Kidney (tissue), 14 donors: ENCODE data around the gene BCAM. TPM values are rescaled to one million over a fixed set of nuclear protein-coding genes. Genes with fewer than 3 reads are reported as not detected.

Source experiments
- DNase-seq, 5 donors: peaks; one replicate each; pipeline ENCODE4 v3.0.0-alpha.2; 2013 to 2020
- FAIRE-seq: peaks from 2 replicates; lab custom pipeline; 2012; peaks lifted over from hg19 to GRCh38; lab: Jason Lieb, UNC
- H3K27ac ChIP-seq, 2 donors: one replicate each; pipeline ENCODE4 v1.7.0; 2013; ENCODE audit warnings: low read depth in 2 of 2, low read length in 2 of 2, inconsistent platforms in 1 of 2
- H3K27me3 ChIP-seq: one replicate; pipeline ENCODE4 v1.7.1; 2013; ENCODE audit warnings: low read length, inconsistent platforms; ENCODE audit not compliant: control insufficient read depth, insufficient read depth
- H3K36me3 ChIP-seq, 3 donors: one replicate each; pipeline versions ENCODE4 v1.7.0 to v1.7.1; 2013; ENCODE audit warnings: low read length in 3 of 3, control low read depth in 1 of 3, inconsistent platforms in 1 of 3; ENCODE audit not compliant: insufficient read depth in 3 of 3, control insufficient read depth in 2 of 3
- H3K4me1 ChIP-seq, 3 donors: one replicate each; pipeline versions ENCODE4 v1.7.0 to v1.7.1; 2013; ENCODE audit warnings: low read length in 3 of 3, inconsistent platforms in 1 of 3, low read depth in 1 of 3; ENCODE audit not compliant: control insufficient read depth in 2 of 3, insufficient read depth in 2 of 3
- H3K4me3 ChIP-seq, 3 donors: one replicate each; pipeline versions ENCODE4 v1.7.0 to v1.8.1; 2013; ENCODE audit warnings: low read length in 3 of 3, control low read depth in 1 of 3, inconsistent platforms in 1 of 3
- H3K9ac ChIP-seq, 3 donors: one replicate each; pipeline versions ENCODE4 v1.7.0 to v1.7.1; 2013; ENCODE audit warnings: low read length in 3 of 3, control low read depth in 1 of 3, inconsistent platforms in 1 of 3
- H3K9me3 ChIP-seq, 3 donors: one replicate each; pipeline versions ENCODE4 v1.7.0 to v1.7.1; 2013; ENCODE audit warnings: low read length in 3 of 3, control low read depth in 1 of 3, inconsistent platforms in 1 of 3; ENCODE audit not compliant: control insufficient read depth in 2 of 3, insufficient read depth in 1 of 3
- intact Hi-C: fragments of 100-400 bp; cut with DNase I; formaldehyde crosslinking; loops from one replicate; pipeline ENCODE4 v1.11.1; 2022
- polyA plus RNA-seq: library from polyadenylated mRNA; stranded (reverse); fragments of 350-450 nt; fragmentation: Illumina TruSeq; extraction: RNeasy Lipid Tissue Mini Kit (QIAGEN cat#74804); gene quantifications from one replicate; pipeline ENCODE4 v1.2.3, GENCODE V29; 2014; ENCODE audit warnings: low read depth, low replicate concordance; ENCODE audit not compliant: insufficient read depth
- total RNA-seq: library from RNA; stranded (reverse); fragmentation: NEBNext Ultra II Directional; extraction: Animal tissue kit (Norgen Biotek cat#: 25700); gene quantifications from one replicate; pipeline ENCODE4 v1.2.1, GENCODE V29; 2021
- TF ChIP-seq, protein P1 (sequence below): IDR thresholded peaks from 3 replicates; pipeline ENCODE4 v1.5.1; 2012; ENCODE audit warnings: mild to moderate bottlenecking, moderate library complexity, borderline replicate concordance; ENCODE audit not compliant: insufficient read depth; ENCODE audit errors: extremely low read depth
- donor health status: control.
- donor health status: control.
- donor health status: control.
- donor health status: control.
- donor health status: control.
- donor health status: DM: yes; HTN: yes; CAD: no.
- donor health status: Normal renal cell carcinoma (clear cell type).

BCAM gene
- total and polyA plus RNA-seq, 2 donors from 2014 or later, result 671 to 748 TPM

DNA sequence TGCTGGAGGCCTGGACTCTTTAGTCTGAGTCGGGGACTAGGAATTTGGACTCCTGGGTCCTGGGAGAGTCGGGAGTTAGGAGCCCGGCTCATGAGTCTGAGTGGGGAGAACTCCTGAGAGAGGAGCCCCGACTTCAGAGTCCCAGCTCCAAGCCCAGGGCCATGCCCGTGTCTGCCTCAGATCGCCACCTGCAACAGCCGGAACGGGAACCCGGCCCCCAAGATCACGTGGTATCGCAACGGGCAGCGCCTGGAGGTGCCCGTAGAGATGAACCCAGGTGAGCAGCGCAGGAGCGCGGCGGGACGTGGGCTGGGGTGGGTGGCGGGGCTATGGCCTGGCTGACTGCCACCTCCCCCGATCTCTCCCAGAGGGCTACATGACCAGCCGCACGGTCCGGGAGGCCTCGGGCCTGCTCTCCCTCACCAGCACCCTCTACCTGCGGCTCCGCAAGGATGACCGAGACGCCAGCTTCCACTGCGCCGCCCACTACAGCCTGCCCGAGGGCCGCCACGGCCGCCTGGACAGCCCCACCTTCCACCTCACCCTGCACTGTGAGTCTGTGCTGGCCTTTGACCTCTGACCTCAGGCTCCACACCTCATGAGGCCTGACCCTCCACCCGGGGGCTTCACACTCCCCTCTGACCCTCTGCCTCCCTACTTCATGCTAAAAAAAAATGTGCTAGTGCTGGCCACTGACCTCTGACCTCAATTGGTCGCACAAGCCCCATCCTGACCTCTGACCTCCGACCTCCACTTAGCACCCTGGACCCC lies 4.4 kb downstream of the BCAM start:
- H3K9ac ChIP-seq, result no peak overlapping the region
- peak; percentile 33 to 83 (median 51) for DNase-seq
- intact Hi-C loops, result no loop called here
- no peak for FAIRE-seq
- no peaks in the 10 kb centered on the region for H3K27me3 ChIP-seq
- H3K4me3 ChIP-seq, result no peak overlapping the region
- no peaks in the 10 kb centered on the region for H3K9me3 ChIP-seq
- peaks cover 0 to 24% (median 6%) of the 10 kb centered on the region in 3 donors for H3K4me1 ChIP-seq
- TF ChIP-seq, protein P1, sequence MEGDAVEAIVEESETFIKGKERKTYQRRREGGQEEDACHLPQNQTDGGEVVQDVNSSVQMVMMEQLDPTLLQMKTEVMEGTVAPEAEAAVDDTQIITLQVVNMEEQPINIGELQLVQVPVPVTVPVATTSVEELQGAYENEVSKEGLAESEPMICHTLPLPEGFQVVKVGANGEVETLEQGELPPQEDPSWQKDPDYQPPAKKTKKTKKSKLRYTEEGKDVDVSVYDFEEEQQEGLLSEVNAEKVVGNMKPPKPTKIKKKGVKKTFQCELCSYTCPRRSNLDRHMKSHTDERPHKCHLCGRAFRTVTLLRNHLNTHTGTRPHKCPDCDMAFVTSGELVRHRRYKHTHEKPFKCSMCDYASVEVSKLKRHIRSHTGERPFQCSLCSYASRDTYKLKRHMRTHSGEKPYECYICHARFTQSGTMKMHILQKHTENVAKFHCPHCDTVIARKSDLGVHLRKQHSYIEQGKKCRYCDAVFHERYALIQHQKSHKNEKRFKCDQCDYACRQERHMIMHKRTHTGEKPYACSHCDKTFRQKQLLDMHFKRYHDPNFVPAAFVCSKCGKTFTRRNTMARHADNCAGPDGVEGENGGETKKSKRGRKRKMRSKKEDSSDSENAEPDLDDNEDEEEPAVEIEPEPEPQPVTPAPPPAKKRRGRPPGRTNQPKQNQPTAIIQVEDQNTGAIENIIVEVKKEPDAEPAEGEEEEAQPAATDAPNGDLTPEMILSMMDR, result no peak
- H3K36me3 ChIP-seq, result peaks cover 6 to 17% (median 6%) of the 10 kb centered on the region in 3 donors
- peak overlapping the region in 1 of 2 donors; percentile 4 for H3K27ac ChIP-seq

DNA sequence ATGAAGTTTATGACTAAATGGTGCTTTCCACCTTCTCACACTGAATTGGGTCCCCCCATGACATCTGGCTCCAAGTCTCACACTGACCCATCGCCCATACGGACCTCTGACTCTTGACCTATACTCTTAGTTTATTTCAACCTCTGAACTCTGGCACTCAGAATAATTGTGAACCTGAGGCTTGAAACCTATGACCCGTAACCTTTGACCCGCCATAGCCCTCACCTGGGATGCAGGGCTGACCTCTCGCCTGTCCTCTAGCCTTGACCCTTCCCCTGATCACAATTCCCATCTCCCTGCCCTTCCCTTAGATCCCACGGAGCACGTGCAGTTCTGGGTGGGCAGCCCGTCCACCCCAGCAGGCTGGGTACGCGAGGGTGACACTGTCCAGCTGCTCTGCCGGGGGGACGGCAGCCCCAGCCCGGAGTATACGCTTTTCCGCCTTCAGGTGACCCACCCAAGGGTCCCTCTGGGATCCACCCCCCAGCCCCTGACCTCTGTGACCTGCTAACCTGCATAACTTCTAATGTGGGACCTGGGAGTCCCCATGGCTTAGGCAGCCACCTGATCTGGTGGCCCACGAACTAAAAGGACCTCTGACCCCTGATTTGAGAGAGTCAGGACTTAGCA lies 5.1 kb downstream of the BCAM start:
- Histone ChIP-seq H3K4me1 (peaks cover 0 to 19% (median 2%) of the 10 kb centered on the region in 3 donors), H3K27ac (no peak overlapping the region), H3K9me3 (no peaks in the 10 kb centered on the region), H3K27me3 (no peaks in the 10 kb centered on the region), H3K9ac (no peak overlapping the region), H3K36me3 (peaks cover 6 to 19% (median 6%) of the 10 kb centered on the region in 3 donors), H3K4me3 (no peak overlapping the region)
- TF ChIP-seq, protein P1, result no peak
- no peak for FAIRE-seq
- intact Hi-C loops, result no loop called here
- no peak for DNase-seq

DNA sequence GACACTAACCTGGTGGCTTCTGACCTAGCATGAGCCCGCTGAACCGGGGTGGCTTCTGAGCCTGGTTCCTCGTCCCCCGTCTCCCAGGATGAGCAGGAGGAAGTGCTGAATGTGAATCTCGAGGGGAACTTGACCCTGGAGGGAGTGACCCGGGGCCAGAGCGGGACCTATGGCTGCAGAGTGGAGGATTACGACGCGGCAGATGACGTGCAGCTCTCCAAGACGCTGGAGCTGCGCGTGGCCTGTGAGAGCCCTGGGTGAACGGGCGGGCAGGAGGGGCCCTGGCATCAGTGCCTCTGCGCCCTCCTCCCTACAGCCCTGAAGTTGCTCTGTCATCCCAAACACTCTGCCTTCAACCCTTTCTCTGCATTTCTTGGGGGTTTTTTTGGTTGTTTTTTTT lies 5.6 kb downstream of the BCAM start:
- Histone ChIP-seq H3K9ac (no peak overlapping the region), H3K4me3 (no peak overlapping the region), H3K4me1 (peaks cover 0 to 22% (median 2%) of the 10 kb centered on the region in 3 donors), H3K36me3 (peaks cover 6 to 24% (median 6%) of the 10 kb centered on the region in 3 donors), H3K27me3 (no peaks in the 10 kb centered on the region), H3K9me3 (no peaks in the 10 kb centered on the region), H3K27ac (no peak overlapping the region)
- FAIRE-seq (no peak), DNase-seq (no peak)
- intact Hi-C loops, result no loop called here
- TF ChIP-seq, protein P1, result no peak
